ENCODE data around the gene CFAP43.

GRCh38 chr10:104104926-104105325 is 127.2 kb downstream of the CFAP43 start:
- TF ChIP-seq CTCF (IDR thresholded peaks at IDR 0.05) (no peak), POLR2AphosphoS5 (IDR thresholded peaks at IDR 0.05; ENCODE audit: insufficient read depth in 1 of 2, low read depth in 1 of 2) (no peak)
